GM23338 (cell line): ENCODE measurements around the gene ADAMTS7.

Experiments
- CREB1 ChIP-seq: fragments of 250-450 bp; sonication (Bioruptor Pico); IDR thresholded peaks from 2 replicates; pipeline ENCODE4 v1.5.0; 2020; ENCODE audit warnings: low read depth, mild to moderate bottlenecking, moderate library complexity
- CTCF ChIP-seq, 2 experiments: fragments of 200-600 bp in 1 of 2; sonication (generic) in 1 of 2; conservative IDR thresholded peaks; 2 replicates each; pipeline versions ENCODE4 v1.5.1 to v1.6.1; 2016 to 2017; ENCODE audit warnings: antibody characterized with exemption in 2 of 2, low read depth in 2 of 2, mild to moderate bottlenecking in 2 of 2, moderate library complexity in 1 of 2
- EZH2 ChIP-seq: fragments of 200-600 bp; sonication (generic); IDR thresholded peaks from one replicate; pipeline ENCODE4 v1.8.0; 2017; ENCODE audit warnings: antibody characterized with exemption, mild to moderate bottlenecking, low read depth; ENCODE audit not compliant: unreplicated experiment
- EZH2phosphoT487 ChIP-seq: fragments of 200-600 bp; sonication (generic); IDR thresholded peaks from one replicate; pipeline ENCODE4 v1.8.1; 2018; ENCODE audit warnings: antibody characterized with exemption; ENCODE audit not compliant: unreplicated experiment
- POLR2AphosphoS5 ChIP-seq: IDR thresholded peaks from 2 replicates; pipeline ENCODE4 v1.6.1; 2016; ENCODE audit warnings: antibody characterized with exemption, low read depth

DNA sequence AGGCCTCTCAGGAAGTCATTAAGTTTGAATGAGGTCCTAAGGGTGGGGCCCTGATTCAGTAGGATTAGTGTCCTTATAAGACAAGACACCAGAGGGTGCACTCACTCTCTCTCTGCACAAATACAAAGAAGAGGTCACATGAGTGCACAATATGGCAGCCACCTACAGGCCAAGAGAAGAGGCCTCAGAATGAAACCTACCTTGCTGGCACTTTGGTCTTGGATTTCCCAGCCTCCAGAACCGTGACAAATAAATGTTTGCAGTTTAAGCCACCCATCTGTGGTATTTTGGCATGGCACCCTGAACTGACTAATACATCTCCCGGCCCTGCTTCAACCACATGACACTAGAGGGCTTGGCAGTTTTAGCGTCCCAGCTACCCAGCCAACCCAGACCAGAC, 96.4 kb downstream of the ADAMTS7 start:
- no peak for TF ChIP-seq POLR2AphosphoS5
- peak in 1 of 2 experiments; percentile 30; a peak in 2 of 4 replicates for TF ChIP-seq CTCF (conservative IDR thresholded peaks at IDR 0.05; ENCODE audit: low read depth in 2 of 2)
- no peak for TF ChIP-seq EZH2
- TF ChIP-seq CREB1 (CRISPR knock-in tag): no peak
- TF ChIP-seq EZH2phosphoT487: no peak
